GM23338 (cell line): Measurements from ENCODE around the gene MANBA.

ENCODE experiments used
- CREB1 ChIP-seq: fragments of 250-450 bp; sonication (Bioruptor Pico); IDR thresholded peaks from 2 replicates; pipeline ENCODE4 v1.5.0; 2020; ENCODE audit warnings: low read depth, mild to moderate bottlenecking, moderate library complexity
- CTCF ChIP-seq, 2 experiments: fragments of 200-600 bp in 1 of 2; sonication (generic) in 1 of 2; conservative IDR thresholded peaks; 2 replicates each; pipeline versions ENCODE4 v1.5.1 to v1.6.1; 2016 to 2017; ENCODE audit warnings: antibody characterized with exemption in 2 of 2, low read depth in 2 of 2, mild to moderate bottlenecking in 2 of 2, moderate library complexity in 1 of 2
- ETS1 ChIP-seq: IDR thresholded peaks from 2 replicates; pipeline ENCODE4 v1.6.1; 2016; ENCODE audit warnings: antibody characterized with exemption
- EZH2 ChIP-seq: fragments of 200-600 bp; sonication (generic); IDR thresholded peaks from one replicate; pipeline ENCODE4 v1.8.0; 2017; ENCODE audit warnings: antibody characterized with exemption, mild to moderate bottlenecking, low read depth; ENCODE audit not compliant: unreplicated experiment
- EZH2phosphoT487 ChIP-seq: fragments of 200-600 bp; sonication (generic); IDR thresholded peaks from one replicate; pipeline ENCODE4 v1.8.1; 2018; ENCODE audit warnings: antibody characterized with exemption; ENCODE audit not compliant: unreplicated experiment
- JUNB ChIP-seq: IDR thresholded peaks from one replicate; pipeline ENCODE4 v1.6.1; 2016; ENCODE audit warnings: antibody characterized with exemption; ENCODE audit not compliant: unreplicated experiment
- NANOG ChIP-seq: IDR thresholded peaks from 2 replicates; pipeline ENCODE4 v1.6.1; 2016; ENCODE audit warnings: antibody characterized with exemption, borderline replicate concordance
- POLR2AphosphoS5 ChIP-seq: IDR thresholded peaks from 2 replicates; pipeline ENCODE4 v1.6.1; 2016; ENCODE audit warnings: antibody characterized with exemption, low read depth
- REST ChIP-seq: IDR thresholded peaks from one replicate; pipeline ENCODE4 v1.6.1; 2018; ENCODE audit warnings: antibody characterized with exemption; ENCODE audit not compliant: unreplicated experiment
- STAT1 ChIP-seq: IDR thresholded peaks from one replicate; pipeline ENCODE4 v1.6.1; 2016; ENCODE audit warnings: antibody characterized with exemption; ENCODE audit not compliant: unreplicated experiment
- ZNF114 ChIP-seq: fragments of 250-450 bp; sonication (Bioruptor Pico); IDR thresholded peaks from 2 replicates; pipeline ENCODE4 v1.5.0; 2020; ENCODE audit warnings: mild to moderate bottlenecking, moderate library complexity
- ZNF331 ChIP-seq: fragments of 250-450 bp; sonication (Bioruptor Pico); IDR thresholded peaks from 2 replicates; pipeline ENCODE4 v1.5.0; 2020; ENCODE audit warnings: low read depth, mild to moderate bottlenecking, moderate library complexity
- ZNF462 ChIP-seq: fragments of 250-450 bp; sonication (Bioruptor Pico); IDR thresholded peaks from 2 replicates; pipeline ENCODE4 v1.5.0; 2020; ENCODE audit warnings: mild to moderate bottlenecking, moderate library complexity

- TF ChIP-seq CTCF (conservative IDR thresholded peaks at IDR 0.05; ENCODE audit: low read depth in 2 of 2) = no peak
- TF ChIP-seq POLR2AphosphoS5 = no peak
- TF ChIP-seq REST = no peak
- no peak for TF ChIP-seq EZH2
- TF ChIP-seq CREB1 (CRISPR knock-in tag) = no peak
- no peak for TF ChIP-seq ZNF114 (CRISPR knock-in tag)
- no peak for TF ChIP-seq JUNB
- TF ChIP-seq STAT1 = no peak
- no peak for TF ChIP-seq EZH2phosphoT487
- no peak for TF ChIP-seq NANOG
- TF ChIP-seq ETS1 = no peak
- TF ChIP-seq ZNF331 (CRISPR knock-in tag) = no peak
- no peak for TF ChIP-seq ZNF462 (CRISPR knock-in tag)
Measured at GRCh38 chr4:102610476-102610875, 150.3 kb downstream of the MANBA start.
